Loucy (cell line): Measurements from ENCODE around the gene CLIC3.
A peak's percentile ranks its signal among the peaks of the same experiment; 100 is the strongest.

Experiments
- H2AFZ ChIP-seq: fragments of 200-600 bp; sonication (generic); 2 replicates; pipeline ENCODE4 v1.6.0; 2016; ENCODE audit warnings: antibody characterized with exemption, mild to moderate bottlenecking, low read length, moderate library complexity
- H3F3A ChIP-seq: fragments of 200-600 bp; 2 replicates; pipeline ENCODE4 v1.6.0; 2016; ENCODE audit warnings: antibody characterized with exemption, low read depth, mild to moderate bottlenecking
- H3K27me3 ChIP-seq: fragments of 200-600 bp; sonication (generic); 2 replicates; pipeline ENCODE4 v1.6.1; 2014; ENCODE audit warnings: low read length, mild to moderate bottlenecking; ENCODE audit not compliant: insufficient read depth, poor library complexity, severe bottlenecking
- H3K36me3 ChIP-seq: fragments of 200-600 bp; sonication (generic); 2 replicates; pipeline ENCODE4 v1.6.1; 2016; ENCODE audit warnings: low read length; ENCODE audit not compliant: insufficient read depth
- H3K4me1 ChIP-seq: fragments of 200-600 bp; sonication (generic); 2 replicates; pipeline ENCODE4 v1.5.1; 2014; ENCODE audit warnings: low read length, mild to moderate bottlenecking; ENCODE audit not compliant: insufficient read depth, poor library complexity, severe bottlenecking
- H3K4me2 ChIP-seq: fragments of 200-600 bp; sonication (generic); 2 replicates; pipeline ENCODE4 v1.6.0; 2014; ENCODE audit warnings: antibody characterized with exemption, low read length, low read depth, mild to moderate bottlenecking; ENCODE audit not compliant: poor library complexity, severe bottlenecking
- H3K4me3 ChIP-seq: fragments of 200-600 bp; sonication (generic); 2 replicates; pipeline ENCODE4 v1.5.1; 2014; ENCODE audit warnings: low read length, mild to moderate bottlenecking, mixed read lengths; ENCODE audit not compliant: poor library complexity, severe bottlenecking
- H3K79me2 ChIP-seq: fragments of 200-600 bp; sonication (generic); 2 replicates; pipeline ENCODE4 v1.6.1; 2014; ENCODE audit warnings: low read length; ENCODE audit not compliant: insufficient read depth
- H3K9ac ChIP-seq: fragments of 200-600 bp; sonication (generic); 2 replicates; pipeline ENCODE4 v1.6.0; 2014; ENCODE audit warnings: mild to moderate bottlenecking, low read depth, low read length, moderate library complexity; ENCODE audit not compliant: poor library complexity, severe bottlenecking
- H3K9me2 ChIP-seq: fragments of 200-600 bp; sonication (generic); replicated peaks from 2 replicates; pipeline ENCODE4 v1.6.1; 2016; ENCODE audit warnings: low read depth, low read length, mixed read lengths
- H3K9me3 ChIP-seq: fragments of 200-600 bp; sonication (generic); 2 replicates; pipeline ENCODE4 v1.6.1; 2014; ENCODE audit warnings: mild to moderate bottlenecking, antibody characterized with exemption, low read length, low read depth; ENCODE audit not compliant: insufficient read depth
- H4K20me1 ChIP-seq: fragments of 200-600 bp; sonication (generic); 2 replicates; pipeline ENCODE4 v1.6.0; 2014; ENCODE audit warnings: antibody characterized with exemption, low read length, mild to moderate bottlenecking; ENCODE audit not compliant: insufficient read depth, poor library complexity, severe bottlenecking
- CTCF ChIP-seq: fragments of 200-600 bp; sonication (generic); conservative IDR thresholded peaks from 2 replicates; pipeline ENCODE4 v1.5.1; 2014; ENCODE audit warnings: mild to moderate bottlenecking, antibody characterized with exemption, low read length
- EZH2phosphoT487 ChIP-seq: fragments of 200-600 bp; IDR thresholded peaks from 2 replicates; pipeline ENCODE4 v1.6.1; 2018; ENCODE audit warnings: antibody characterized with exemption, mild to moderate bottlenecking, moderate library complexity, borderline replicate concordance

The CLIC3 gene

GRCh38 chr9:136949817-136950655 is 46.3 kb downstream of the CLIC3 start:
- H3K4me2 ChIP-seq = peak overlapping the region; percentile 93
- no peaks in the 10 kb centered on the region for H3K36me3 ChIP-seq
- H3F3A ChIP-seq = no peaks in the 10 kb centered on the region
- H3K9me2 ChIP-seq = no peaks in the 10 kb centered on the region
- peak overlapping the region; percentile 97 for H3K9ac ChIP-seq
- H2AFZ ChIP-seq = peak overlapping the region; percentile 59
- peaks cover 14% of the 10 kb centered on the region for H3K4me1 ChIP-seq
- peak overlapping the region; percentile 79 for H3K4me3 ChIP-seq
- TF ChIP-seq CTCF (peak; percentile 31; the same call in 1 of the 2 replicates), EZH2phosphoT487 (no peak)
- no peaks in the 10 kb centered on the region for H3K79me2 ChIP-seq
- no peaks in the 10 kb centered on the region for H3K27me3 ChIP-seq
- no peaks in the 10 kb centered on the region for H4K20me1 ChIP-seq
- no peaks in the 10 kb centered on the region for H3K9me3 ChIP-seq

- no peaks in the 10 kb centered on the region for H3K9me2 ChIP-seq
- H4K20me1 ChIP-seq = no peaks in the 10 kb centered on the region
- peak overlapping the region; percentile 97 for H3K9ac ChIP-seq
- no peaks in the 10 kb centered on the region for H3K9me3 ChIP-seq
- H3K36me3 ChIP-seq = no peaks in the 10 kb centered on the region
- peaks cover 17% of the 10 kb centered on the region for H3K4me1 ChIP-seq
- H3K4me2 ChIP-seq = peak overlapping the region; percentile 93
- no peaks in the 10 kb centered on the region for H3K27me3 ChIP-seq
- peak overlapping the region; percentile 22; the same call in 1 of the 2 replicates for H2AFZ ChIP-seq
- no peaks in the 10 kb centered on the region for H3K79me2 ChIP-seq
- H3F3A ChIP-seq = no peaks in the 10 kb centered on the region
- peak overlapping the region; percentile 79 for H3K4me3 ChIP-seq
- TF ChIP-seq CTCF = no peak
Observed at GRCh38 chr9:136949239-136949816, 47.0 kb downstream of the CLIC3 start.

GRCh38 chr9:136947955-136948510 is 48.3 kb downstream of the CLIC3 start:
- Histone ChIP-seq H3F3A (no peaks in the 10 kb centered on the region), H3K4me1 (peaks cover 23% of the 10 kb centered on the region), H2AFZ (no peak overlapping the region), H4K20me1 (peaks cover 11% of the 10 kb centered on the region), H3K79me2 (peaks cover 12% of the 10 kb centered on the region), H3K27me3 (no peaks in the 10 kb centered on the region), H3K9me3 (no peaks in the 10 kb centered on the region), H3K4me3 (no peak overlapping the region), H3K36me3 (no peaks in the 10 kb centered on the region), H3K9me2 (no peaks in the 10 kb centered on the region), H3K4me2 (no peak overlapping the region), H3K9ac (no peak overlapping the region)
- TF ChIP-seq EZH2phosphoT487 = no peak
- peak; percentile 59 for TF ChIP-seq CTCF
